Ecto neural progenitor cell (in vitro differentiated cells): Measurements from ENCODE around the gene DOCK4.

ENCODE experiments used
- DNase-seq: peaks from one replicate; pipeline ENCODE4 v3.0.0-alpha.2; 2018; ENCODE audit warnings: low spot score

Gene DOCK4

GRCh38 chr7:111893190-111893589, 313.0 kb downstream of the DOCK4 start:
- DNase-seq, result no peak

DNA sequence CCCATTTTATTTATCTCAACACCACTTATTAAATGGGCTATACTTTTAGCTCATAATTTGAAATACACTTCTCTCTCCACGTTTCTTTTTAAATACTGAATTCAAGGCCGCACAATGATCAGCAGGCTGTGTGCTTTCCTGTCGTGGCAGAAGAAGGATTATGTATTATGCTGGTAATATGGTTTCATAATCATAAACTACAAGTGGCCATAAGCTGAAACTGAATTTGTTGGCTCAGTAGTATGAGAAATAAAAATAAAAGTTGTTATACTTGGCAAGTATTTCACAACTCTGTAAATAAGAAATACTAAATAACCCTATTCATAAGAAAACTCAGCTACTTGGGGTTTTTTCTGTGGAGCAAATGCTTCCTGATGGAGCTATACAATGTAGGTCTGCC, 313.6 kb downstream of the DOCK4 start:
- DNase-seq, result no peak

- no peak for DNase-seq
These were observed 318.5 kb downstream of the DOCK4 start for GRCh38 chr7:111887734-111888133.

DNA sequence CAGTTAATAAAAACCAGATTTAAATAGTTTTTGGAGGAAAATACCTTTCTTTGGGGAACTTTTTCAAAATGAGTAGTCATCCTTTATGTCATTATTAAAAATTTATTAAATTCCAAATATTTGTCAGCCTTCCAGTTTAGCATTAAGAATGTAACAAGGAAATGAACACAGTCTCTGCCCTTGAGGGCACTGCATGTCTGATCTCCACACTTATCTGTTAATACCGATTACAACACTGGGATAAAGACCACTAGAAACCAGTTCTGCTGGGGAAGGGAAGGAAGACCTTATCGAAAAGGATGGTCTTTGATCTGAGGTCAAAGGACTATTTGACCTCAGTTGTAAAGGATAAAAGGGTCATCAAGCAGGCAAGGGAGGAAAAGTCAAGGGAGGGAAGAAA, 320.0 kb downstream of the DOCK4 start:
- no peak for DNase-seq

GRCh38 chr7:111883241-111883640, 323.0 kb downstream of the DOCK4 start:
- no peak for DNase-seq

GRCh38 chr7:111878785-111879184, 327.4 kb downstream of the DOCK4 start:
- DNase-seq, result no peak

- DNase-seq, result no peak
These were observed 328.3 kb downstream of the DOCK4 start for GRCh38 chr7:111877931-111878330.

GRCh38 chr7:111873963-111874690, 332.1 kb downstream of the DOCK4 start:
- DNase-seq, result no peak

GRCh38 chr7:111873326-111873646, 332.9 kb downstream of the DOCK4 start:
- no peak for DNase-seq

DNA sequence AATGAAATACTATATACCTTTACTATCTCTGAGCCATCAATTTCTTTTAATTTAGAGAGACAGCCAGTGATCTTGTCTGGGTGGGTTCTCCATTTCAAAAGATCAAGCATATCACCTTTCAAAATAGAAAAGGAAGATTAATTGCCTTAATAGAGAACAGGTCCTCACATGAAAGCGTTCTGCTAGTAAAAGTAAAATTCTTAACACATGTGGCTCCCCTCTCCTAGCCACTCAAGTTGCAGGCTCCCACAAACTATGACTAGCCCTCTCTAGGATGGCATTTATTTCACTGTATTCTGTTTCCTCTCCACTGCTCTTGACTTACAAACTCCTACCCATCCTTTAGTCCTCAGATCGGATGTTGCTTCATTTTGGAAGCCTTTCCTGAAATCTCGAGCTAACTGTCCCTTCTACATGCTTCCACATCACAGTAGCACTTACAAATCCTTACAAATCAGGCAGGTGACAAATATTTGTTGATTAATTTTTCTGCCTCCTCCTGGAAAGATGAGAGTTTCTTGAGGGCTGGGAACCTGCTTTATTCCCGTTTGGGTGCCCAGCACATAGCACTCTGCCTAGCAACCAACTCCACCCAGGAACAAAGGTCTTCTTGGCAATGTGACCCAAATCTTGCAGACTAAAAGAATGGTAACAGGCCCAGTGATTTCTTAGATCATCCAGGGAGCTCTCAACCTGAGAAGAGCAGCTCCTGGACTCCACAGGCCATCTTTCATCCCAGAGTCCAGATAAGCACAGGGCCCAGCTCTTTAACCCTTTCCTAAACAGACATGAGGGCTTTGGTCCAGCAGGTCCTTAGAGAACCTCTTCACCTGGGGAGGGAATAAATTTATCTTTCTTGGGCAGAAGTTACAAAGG, 333.5 kb downstream of the DOCK4 start:
- no peak for DNase-seq

GRCh38 chr7:111871283-111871682, 334.9 kb downstream of the DOCK4 start:
- no peak for DNase-seq

DNA sequence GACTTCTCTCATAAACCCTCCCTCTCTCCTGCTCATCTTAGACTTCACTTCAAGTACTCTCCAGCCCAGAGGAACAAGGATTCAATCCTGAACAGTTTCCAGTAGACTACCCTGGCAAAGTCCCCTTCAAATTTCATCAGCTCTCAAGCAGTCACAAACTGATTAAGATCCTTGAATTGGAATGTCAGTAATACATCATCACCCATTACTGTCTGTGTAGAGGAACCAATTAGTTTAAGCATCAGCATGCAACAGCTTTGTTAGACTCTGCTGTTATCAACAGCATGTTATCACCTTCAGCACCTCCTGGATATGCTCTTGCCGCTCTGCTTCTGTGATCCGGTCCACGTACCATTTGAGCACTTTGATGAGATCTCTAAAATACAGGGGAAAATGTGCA, 336.9 kb downstream of the DOCK4 start:
- no peak for DNase-seq

DNA sequence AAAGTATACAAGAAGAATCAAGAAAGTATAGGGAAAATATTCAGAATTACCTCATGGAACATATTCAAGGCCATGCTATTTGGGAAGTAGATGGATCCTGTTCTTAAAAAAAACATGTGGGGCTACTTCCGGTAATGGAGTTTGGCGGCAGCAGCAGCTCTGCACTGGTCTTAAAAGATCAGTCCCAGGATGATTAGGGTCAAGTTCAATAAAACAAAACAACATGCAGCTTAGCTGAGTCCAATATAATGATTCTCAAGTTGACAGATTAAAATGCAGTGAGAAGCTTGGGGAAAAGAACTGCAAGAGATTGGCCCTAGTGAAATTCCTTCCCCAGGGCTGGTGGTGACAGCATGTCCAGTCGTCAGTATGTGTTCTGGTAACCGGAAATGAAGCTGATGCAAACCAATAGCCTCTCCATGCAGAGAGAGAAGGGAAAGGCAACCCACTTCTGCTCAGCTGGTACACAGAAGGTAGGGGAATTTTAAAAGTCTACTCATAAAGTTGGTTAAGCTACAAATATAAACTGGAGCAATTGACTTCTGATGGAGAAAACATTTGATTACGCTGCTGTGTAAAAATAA, 338.8 kb downstream of the DOCK4 start:
- no peak for DNase-seq

GRCh38 chr7:111866787-111867186, 339.4 kb downstream of the DOCK4 start:
- no peak for DNase-seq

DNA sequence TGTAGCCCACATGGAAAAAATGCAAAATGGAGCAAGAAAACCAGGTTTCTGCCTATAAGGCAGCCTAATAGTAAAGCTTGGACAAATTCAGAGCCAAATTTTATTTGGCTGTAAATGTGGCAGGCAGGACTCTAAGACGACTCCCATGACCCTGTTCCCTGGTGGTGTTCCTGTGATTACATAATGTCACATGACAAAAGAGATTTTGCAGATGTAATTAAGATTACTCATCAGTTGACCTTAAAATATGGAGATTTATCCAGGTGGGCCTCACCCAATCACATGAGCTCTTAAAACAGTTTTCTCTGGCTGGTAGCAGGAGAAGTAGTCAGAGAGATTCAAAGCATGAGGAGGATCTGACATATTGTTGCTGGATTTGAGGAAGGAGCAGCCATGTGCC, 340.8 kb downstream of the DOCK4 start:
- no peak for DNase-seq

GRCh38 chr7:111864291-111864976, 341.8 kb downstream of the DOCK4 start:
- DNase-seq, result no peak

DNA sequence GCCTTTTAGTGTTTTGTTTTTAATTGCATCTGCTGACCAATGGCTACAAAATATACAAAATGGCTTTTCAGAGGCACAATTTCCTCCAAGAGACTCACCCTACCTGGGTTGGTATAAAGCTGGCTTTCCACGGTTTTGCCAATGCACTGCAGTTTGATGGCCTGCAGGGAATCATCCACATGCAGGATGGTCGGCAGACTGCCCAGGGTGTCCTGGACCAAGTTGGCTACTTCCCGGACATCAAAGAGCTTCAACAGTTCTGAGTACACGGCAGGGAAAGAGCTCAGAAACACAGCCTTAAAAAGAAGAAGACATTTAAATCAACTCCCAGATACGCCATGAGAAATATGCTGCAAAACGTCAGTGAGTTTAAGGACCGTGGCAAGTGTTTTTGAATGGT, 342.9 kb downstream of the DOCK4 start:
- no peak for DNase-seq

DNA sequence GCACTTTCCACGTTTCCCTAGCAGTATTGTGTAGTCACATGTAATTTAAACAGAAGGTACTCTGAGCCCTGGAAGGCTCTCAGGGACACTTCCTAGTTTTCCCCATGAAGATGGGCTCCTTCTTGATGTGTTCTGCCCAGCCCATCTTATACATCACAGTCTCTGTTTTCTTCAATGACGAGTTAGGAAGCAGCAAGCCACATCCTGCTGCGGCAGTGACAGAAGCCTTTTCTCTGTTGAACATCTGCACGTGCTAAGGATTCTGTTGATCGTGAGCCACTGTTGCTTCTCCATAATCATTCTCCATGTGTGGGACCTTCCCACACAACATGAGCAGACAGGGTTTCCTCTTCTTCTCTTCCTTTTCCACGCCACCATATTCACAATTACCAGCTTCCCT, 346.0 kb downstream of the DOCK4 start:
- no peak for DNase-seq

DNA sequence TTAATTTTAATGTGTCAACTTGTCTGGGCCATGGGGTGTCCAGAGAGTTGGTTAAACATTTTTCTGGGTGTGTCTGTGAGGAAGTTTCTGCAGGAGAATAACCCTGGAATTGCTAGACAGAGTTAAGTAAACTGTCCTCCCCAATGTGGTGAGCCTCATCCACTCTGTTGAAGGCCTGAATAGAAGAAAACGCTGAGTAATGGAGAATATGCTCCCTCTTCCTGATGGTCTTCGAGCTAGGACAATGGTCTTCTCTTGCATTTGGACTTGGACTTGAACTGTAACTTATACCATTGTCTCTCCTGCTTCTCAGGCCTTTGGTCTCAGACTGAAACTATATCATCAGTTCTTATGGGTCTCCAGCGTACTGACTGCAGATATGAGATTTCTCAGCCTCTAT, 347.9 kb downstream of the DOCK4 start:
- DNase-seq, result no peak

DNA sequence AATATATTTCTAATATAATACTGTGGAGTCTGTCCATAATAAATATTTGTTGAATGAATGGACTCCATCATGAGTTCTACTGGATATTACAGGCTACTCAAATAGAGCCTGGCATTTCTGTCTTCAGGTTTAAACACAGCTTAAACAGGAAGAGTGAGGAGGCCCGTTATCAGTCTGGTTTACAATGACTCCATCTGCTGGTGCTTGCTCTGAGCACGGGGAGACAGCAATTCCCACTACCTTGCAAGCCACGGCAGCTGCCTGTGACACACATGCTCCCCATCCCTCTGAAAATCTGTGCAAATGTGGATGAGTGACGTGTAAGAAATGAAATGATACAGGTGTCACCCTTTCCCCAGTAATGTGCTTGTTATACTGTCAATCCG, 350.4 kb downstream of the DOCK4 start:
- no peak for DNase-seq

DNA sequence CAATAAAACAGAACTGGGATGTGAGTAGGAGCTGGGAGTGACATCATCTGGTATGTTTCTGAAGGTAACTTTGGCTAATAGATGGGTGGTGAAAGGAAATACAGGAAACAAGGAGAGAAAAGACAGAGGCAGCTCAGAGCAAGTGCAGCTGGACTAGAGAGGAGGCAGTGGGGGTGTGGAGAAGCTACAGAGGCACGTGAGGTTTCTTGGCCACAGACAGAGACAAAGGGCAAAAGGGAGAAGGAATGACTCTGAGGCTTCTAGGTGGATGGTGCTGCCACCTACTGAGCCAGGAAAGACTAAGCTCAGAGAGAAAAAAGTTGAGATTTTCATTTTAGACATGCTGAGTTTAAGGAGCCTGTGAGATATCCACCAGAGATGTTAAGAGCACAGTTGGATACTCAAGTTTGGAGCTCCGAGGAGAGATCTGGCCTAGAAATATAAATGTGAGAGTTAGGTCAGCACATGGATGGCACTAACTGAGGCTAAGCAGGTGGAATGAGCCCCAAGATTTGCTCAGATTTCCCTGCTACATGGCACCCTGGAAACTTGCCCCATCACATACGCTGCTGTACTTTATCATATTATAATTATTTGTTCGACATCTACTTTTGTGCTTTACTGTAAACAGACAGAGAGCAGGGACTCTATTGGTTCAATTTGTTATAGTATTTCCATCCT, 350.9 kb downstream of the DOCK4 start:
- DNase-seq, result no peak
